Measurements from ENCODE around the gene FMNL2.

GRCh38 chr2:152458441-152458940 is 123.5 kb downstream of the FMNL2 start:
- TF ChIP-seq POLR2AphosphoS5 (IDR thresholded peaks at IDR 0.05; ENCODE audit: borderline replicate concordance, low read depth, low read length), result no peak
- no peak for TF ChIP-seq EZH2 (IDR thresholded peaks at IDR 0.05)
